ENCODE data around the gene COLEC11.

The COLEC11 gene

GRCh38 chr2:3664118-3664517 lies 69.2 kb downstream of the COLEC11 start:
- Histone ChIP-seq H3K36me3 (ENCODE audit: control insufficient read depth, insufficient read depth, low read length) (no peaks in the 10 kb centered on the region), H3K27ac (ENCODE audit: insufficient read depth, low read depth, low read length, poor library complexity, severe bottlenecking) (no peak overlapping the region), H3K27me3 (ENCODE audit: control insufficient read depth, insufficient read depth, low read length, poor library complexity, severe bottlenecking) (no peaks in the 10 kb centered on the region), H3K4me1 (ENCODE audit: control insufficient read depth, insufficient read depth, low read length) (peaks cover 4% of the 10 kb centered on the region), H3K4me3 (ENCODE audit: insufficient read depth, low read depth, low read length) (no peak overlapping the region), H3K9me3 (ENCODE audit: control insufficient read depth, low read length) (no peaks in the 10 kb centered on the region)
- WGBS, 2 experiments: 91 to 94% methylated on average over 2 to 3 of the region's 3 CpGs

DNA sequence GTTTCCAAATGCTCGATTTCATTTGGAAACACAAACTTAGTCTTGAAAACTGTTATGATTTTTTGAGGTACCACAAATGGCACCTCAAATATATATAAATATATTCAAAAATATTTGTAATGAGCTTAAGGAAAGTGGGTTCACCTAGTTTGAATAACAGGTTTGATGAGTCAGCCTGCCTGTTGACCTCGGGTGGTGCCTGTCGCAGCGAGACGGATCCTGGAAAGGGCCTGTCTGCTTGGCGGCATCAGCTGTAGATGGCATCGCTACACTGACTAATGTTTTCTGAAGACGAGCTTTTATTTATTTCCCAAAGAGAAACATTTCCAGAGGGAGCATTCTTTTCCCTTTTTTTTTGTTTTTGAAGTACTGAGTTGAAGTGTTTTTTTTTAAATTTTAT lies 70.0 kb downstream of the COLEC11 start:
- Histone ChIP-seq H3K4me1 (ENCODE audit: control insufficient read depth, insufficient read depth, low read length) (no peaks in the 10 kb centered on the region), H3K27me3 (ENCODE audit: control insufficient read depth, insufficient read depth, low read length, poor library complexity, severe bottlenecking) (no peaks in the 10 kb centered on the region), H3K4me3 (ENCODE audit: insufficient read depth, low read depth, low read length) (no peak overlapping the region), H3K36me3 (ENCODE audit: control insufficient read depth, insufficient read depth, low read length) (no peaks in the 10 kb centered on the region), H3K27ac (ENCODE audit: insufficient read depth, low read depth, low read length, poor library complexity, severe bottlenecking) (no peak overlapping the region), H3K9me3 (ENCODE audit: control insufficient read depth, low read length) (no peaks in the 10 kb centered on the region)
- 88 to 94% methylated on average over 7 to 8 of the region's 8 CpGs for WGBS, 2 experiments

- Histone ChIP-seq H3K27ac (ENCODE audit: insufficient read depth, low read depth, low read length, poor library complexity, severe bottlenecking) (no peak overlapping the region), H3K4me3 (ENCODE audit: insufficient read depth, low read depth, low read length) (no peak overlapping the region), H3K36me3 (ENCODE audit: control insufficient read depth, insufficient read depth, low read length) (no peaks in the 10 kb centered on the region), H3K27me3 (ENCODE audit: control insufficient read depth, insufficient read depth, low read length, poor library complexity, severe bottlenecking) (no peaks in the 10 kb centered on the region), H3K9me3 (ENCODE audit: control insufficient read depth, low read length) (no peaks in the 10 kb centered on the region), H3K4me1 (ENCODE audit: control insufficient read depth, insufficient read depth, low read length) (no peaks in the 10 kb centered on the region)
- WGBS, 2 experiments: 89 to 91% methylated on average over 16 of the region's 16 CpGs
Observed at GRCh38 chr2:3665886-3666612, 71.1 kb downstream of the COLEC11 start.

- Histone ChIP-seq H3K27me3 (ENCODE audit: control insufficient read depth, insufficient read depth, low read length, poor library complexity, severe bottlenecking) (no peaks in the 10 kb centered on the region), H3K27ac (ENCODE audit: insufficient read depth, low read depth, low read length, poor library complexity, severe bottlenecking) (no peak overlapping the region)
- 96% methylated on average over 18 of the region's 18 CpGs for WGBS, 2 experiments
Observed at GRCh38 chr2:3666613-3666975, 71.7 kb downstream of the COLEC11 start.

GRCh38 chr2:3667151-3667631 lies 72.3 kb downstream of the COLEC11 start:
- H3K36me3 ChIP-seq (ENCODE audit: control insufficient read depth, insufficient read depth, low read length): no peaks in the 10 kb centered on the region
- H3K4me3 ChIP-seq (ENCODE audit: insufficient read depth, low read depth, low read length): no peak overlapping the region
- WGBS, 2 experiments: 92% methylated on average over 23 of the region's 23 CpGs
- no peaks in the 10 kb centered on the region for H3K9me3 ChIP-seq (ENCODE audit: control insufficient read depth, low read length)
- H3K27ac ChIP-seq (ENCODE audit: insufficient read depth, low read depth, low read length, poor library complexity, severe bottlenecking): no peak overlapping the region
- no peaks in the 10 kb centered on the region for H3K27me3 ChIP-seq (ENCODE audit: control insufficient read depth, insufficient read depth, low read length, poor library complexity, severe bottlenecking)
- H3K4me1 ChIP-seq (ENCODE audit: control insufficient read depth, insufficient read depth, low read length): no peaks in the 10 kb centered on the region

More at GRCh38 chr2:3666613-3666975, 71.7 kb downstream of the COLEC11 start:
- Histone ChIP-seq H3K36me3 (ENCODE audit: control insufficient read depth, insufficient read depth, low read length) (no peaks in the 10 kb centered on the region), H3K4me1 (ENCODE audit: control insufficient read depth, insufficient read depth, low read length) (no peaks in the 10 kb centered on the region), H3K9me3 (ENCODE audit: control insufficient read depth, low read length) (no peaks in the 10 kb centered on the region), H3K4me3 (ENCODE audit: insufficient read depth, low read depth, low read length) (no peak overlapping the region)

- Histone ChIP-seq H3K9me3 (ENCODE audit: control insufficient read depth, low read length) (no peaks in the 10 kb centered on the region), H3K4me3 (ENCODE audit: insufficient read depth, low read depth, low read length) (no peak overlapping the region), H3K36me3 (ENCODE audit: control insufficient read depth, insufficient read depth, low read length) (no peaks in the 10 kb centered on the region), H3K27ac (ENCODE audit: insufficient read depth, low read depth, low read length, poor library complexity, severe bottlenecking) (no peak overlapping the region), H3K27me3 (ENCODE audit: control insufficient read depth, insufficient read depth, low read length, poor library complexity, severe bottlenecking) (no peaks in the 10 kb centered on the region), H3K4me1 (ENCODE audit: control insufficient read depth, insufficient read depth, low read length) (no peaks in the 10 kb centered on the region)
- WGBS, 2 experiments: 87 to 89% methylated on average over 8 of the region's 8 CpGs
Observed at GRCh38 chr2:3669656-3670055, 74.7 kb downstream of the COLEC11 start.

- H3K9me3 ChIP-seq (ENCODE audit: control insufficient read depth, low read length): no peaks in the 10 kb centered on the region
- no peaks in the 10 kb centered on the region for H3K36me3 ChIP-seq (ENCODE audit: control insufficient read depth, insufficient read depth, low read length)
- no peak overlapping the region for H3K4me3 ChIP-seq (ENCODE audit: insufficient read depth, low read depth, low read length)
- no peaks in the 10 kb centered on the region for H3K27me3 ChIP-seq (ENCODE audit: control insufficient read depth, insufficient read depth, low read length, poor library complexity, severe bottlenecking)
- H3K27ac ChIP-seq (ENCODE audit: insufficient read depth, low read depth, low read length, poor library complexity, severe bottlenecking): no peak overlapping the region
- no peaks in the 10 kb centered on the region for H3K4me1 ChIP-seq (ENCODE audit: control insufficient read depth, insufficient read depth, low read length)
- WGBS, 2 experiments: 91 to 93% methylated on average over 15 of the region's 15 CpGs
Observed at GRCh38 chr2:3670376-3670775, 75.5 kb downstream of the COLEC11 start.

GRCh38 chr2:3670941-3671340 lies 76.0 kb downstream of the COLEC11 start:
- WGBS, 2 experiments: 87 to 89% methylated on average over 11 of the region's 11 CpGs
- no peaks in the 10 kb centered on the region for H3K4me1 ChIP-seq (ENCODE audit: control insufficient read depth, insufficient read depth, low read length)
- no peak overlapping the region for H3K27ac ChIP-seq (ENCODE audit: insufficient read depth, low read depth, low read length, poor library complexity, severe bottlenecking)
- H3K27me3 ChIP-seq (ENCODE audit: control insufficient read depth, insufficient read depth, low read length, poor library complexity, severe bottlenecking): no peaks in the 10 kb centered on the region
- H3K36me3 ChIP-seq (ENCODE audit: control insufficient read depth, insufficient read depth, low read length): no peaks in the 10 kb centered on the region
- no peak overlapping the region for H3K4me3 ChIP-seq (ENCODE audit: insufficient read depth, low read depth, low read length)
- no peaks in the 10 kb centered on the region for H3K9me3 ChIP-seq (ENCODE audit: control insufficient read depth, low read length)

DNA sequence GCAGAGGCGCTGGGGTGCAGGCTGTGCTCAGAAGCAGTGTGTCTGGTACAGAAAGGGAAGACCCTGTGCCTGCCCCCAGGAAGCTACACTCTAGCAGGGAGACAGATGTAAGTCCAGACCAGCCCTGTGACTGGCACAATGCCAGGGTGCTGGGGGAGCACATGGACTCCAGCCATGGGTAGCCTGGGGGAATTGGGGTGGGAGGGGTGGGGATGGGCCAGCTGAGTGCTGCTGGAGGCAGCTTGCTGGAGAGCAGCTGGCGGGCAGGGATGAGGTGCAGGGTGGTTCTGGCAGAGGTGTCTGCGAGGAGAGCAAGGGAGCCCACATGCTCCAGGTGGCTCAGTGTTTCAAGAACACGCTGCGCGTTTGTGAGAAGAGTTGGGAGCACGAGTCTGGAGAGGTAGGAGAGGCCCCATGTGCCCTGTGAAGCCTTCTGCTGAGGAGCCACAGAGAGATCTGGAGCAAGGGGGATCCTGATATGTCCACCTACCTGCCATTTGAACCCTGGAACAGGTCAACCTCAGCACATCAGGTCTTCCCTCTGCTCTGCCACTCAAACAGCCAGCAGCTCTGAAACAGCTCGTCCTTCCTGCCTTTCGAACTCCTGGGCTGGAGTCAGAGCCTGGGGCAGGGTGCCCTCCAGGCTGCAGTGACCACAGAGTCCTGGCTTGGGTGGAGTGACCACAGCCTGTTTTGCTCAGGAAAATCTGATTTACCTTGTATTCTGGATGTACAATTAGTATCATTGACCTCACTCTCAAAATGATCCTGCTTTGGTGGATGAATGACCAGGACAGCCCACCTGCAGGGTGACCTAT lies 78.2 kb downstream of the COLEC11 start:
- Histone ChIP-seq H3K27ac (ENCODE audit: insufficient read depth, low read depth, low read length, poor library complexity, severe bottlenecking) (no peak overlapping the region), H3K9me3 (ENCODE audit: control insufficient read depth, low read length) (no peaks in the 10 kb centered on the region), H3K4me1 (ENCODE audit: control insufficient read depth, insufficient read depth, low read length) (no peaks in the 10 kb centered on the region), H3K27me3 (ENCODE audit: control insufficient read depth, insufficient read depth, low read length, poor library complexity, severe bottlenecking) (no peaks in the 10 kb centered on the region), H3K36me3 (ENCODE audit: control insufficient read depth, insufficient read depth, low read length) (no peaks in the 10 kb centered on the region), H3K4me3 (ENCODE audit: insufficient read depth, low read depth, low read length) (no peak overlapping the region)
- 90 to 91% methylated on average over 9 of the region's 9 CpGs for whole genome bisulfite sequencing, 2 experiments

DNA sequence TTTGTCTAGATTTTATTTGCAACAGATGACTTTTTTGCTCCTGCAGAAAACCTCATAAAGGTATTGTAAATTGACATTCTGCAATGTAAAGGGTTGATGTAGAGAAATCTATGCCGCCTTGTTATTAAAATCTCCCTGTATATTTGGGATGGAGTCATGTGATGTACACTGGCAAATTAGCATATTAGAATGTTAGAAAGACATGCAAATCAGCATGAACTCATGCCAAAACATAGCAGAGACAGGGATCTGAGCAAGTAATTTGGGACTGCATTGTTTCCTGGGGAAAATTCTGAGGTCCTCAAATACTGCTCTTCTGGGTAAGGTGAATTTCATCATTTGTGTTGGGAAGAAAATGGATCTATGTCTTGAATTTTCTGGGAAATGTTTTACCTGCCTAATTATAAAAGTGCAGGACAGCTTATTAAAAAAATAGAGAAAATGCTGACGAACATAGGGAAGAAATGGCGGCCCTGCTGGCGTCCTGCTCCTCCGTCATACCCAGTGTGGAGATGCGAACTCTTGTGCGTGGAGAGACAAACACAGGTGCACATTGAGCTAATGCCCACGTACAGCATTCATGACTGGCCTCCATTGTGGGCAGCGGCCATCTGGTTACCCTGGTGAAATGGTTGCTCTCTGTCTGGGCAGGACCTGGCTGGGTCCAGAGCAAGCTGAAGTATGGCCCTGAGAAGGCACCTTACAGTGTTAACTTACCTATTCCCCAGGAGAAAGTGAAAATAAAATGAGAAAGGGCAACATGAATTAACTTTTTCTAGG lies 79.3 kb downstream of the COLEC11 start:
- no peak overlapping the region for H3K4me3 ChIP-seq (ENCODE audit: insufficient read depth, low read depth, low read length)
- H3K4me1 ChIP-seq (ENCODE audit: control insufficient read depth, insufficient read depth, low read length): no peaks in the 10 kb centered on the region
- WGBS, 2 experiments: 92 to 94% methylated on average over 9 of the region's 9 CpGs

More for the DNA sequence above, 79.3 kb downstream of the COLEC11 start:
- Histone ChIP-seq H3K27me3 (ENCODE audit: control insufficient read depth, insufficient read depth, low read length, poor library complexity, severe bottlenecking) (no peaks in the 10 kb centered on the region), H3K36me3 (ENCODE audit: control insufficient read depth, insufficient read depth, low read length) (no peaks in the 10 kb centered on the region), H3K27ac (ENCODE audit: insufficient read depth, low read depth, low read length, poor library complexity, severe bottlenecking) (no peak overlapping the region), H3K9me3 (ENCODE audit: control insufficient read depth, low read length) (no peaks in the 10 kb centered on the region)

Measured in ectodermal cell (in vitro differentiated cells).